Pancreas (tissue), 10 donors: Measurements from ENCODE around the gene ANKS1B. TPM values are rescaled to one million over a fixed set of nuclear protein-coding genes. Genes with fewer than 3 reads are reported as not detected.

Experiments
- ATAC-seq, 4 donors: fragments of 200-7000 bp; cut with Tn5 transposase; one replicate each; pipeline versions ENCODE4 v1.8.0 to v1.9.1; 2020; ENCODE audit warnings: mild to moderate bottlenecking in 4 of 4, moderate library complexity in 4 of 4
- DNase-seq, 6 donors: peaks; one replicate each; pipeline ENCODE4 v3.0.0-alpha.2; 2020
- FAIRE-seq: peaks from 2 replicates; lab custom pipeline; 2012; peaks lifted over from hg19 to GRCh38; lab: Jason Lieb, UNC
- H3K27ac ChIP-seq, 4 donors: fragments of 200-600 bp; sonication (generic); 1 replicate in 3 of 4; 2 replicates in 1 of 4; pipeline versions ENCODE4 v1.5.0 to v1.8.0; 2020
- H3K27me3 ChIP-seq, 4 donors: fragments of 200-600 bp; one replicate each; pipeline ENCODE4 v1.8.0; 2021
- H3K36me3 ChIP-seq, 3 donors: fragments of 200-600 bp; sonication (generic) in 1 of 3; one replicate each; pipeline versions ENCODE4 v1.5.0 to v1.8.0; 2020 to 2021
- H3K4me1 ChIP-seq, 3 donors: fragments of 200-600 bp; one replicate each; pipeline ENCODE4 v1.8.0; 2021
- H3K4me3 ChIP-seq, 4 donors: fragments of 200-600 bp; sonication (generic) in 2 of 4; one replicate each; pipeline versions ENCODE4 v1.5.0 to v1.8.0; 2020 to 2021
- H3K9me3 ChIP-seq, 4 donors: fragments of 200-600 bp; one replicate each; pipeline ENCODE4 v1.8.0; 2021
- CTCF ChIP-seq, 4 donors: fragments of 200-600 bp; sonication (generic) in 3 of 4; IDR thresholded peaks; one replicate each; pipeline versions ENCODE4 v1.5.0 to v1.8.0; 2021; ENCODE audit warnings: antibody characterized with exemption in 4 of 4
- WGBS, 2 donors: extraction: QIAGEN DNeasy Blood & Tissue Kit; methylation state at CpG; one replicate each; pipeline ENCODE4 v1.1.7; 2013; 5-methylcytosine and 5-hydroxymethylcytosine counted together
- intact Hi-C, 3 donors: fragments of 100-400 bp; cut with DNase I; formaldehyde crosslinking; loops; one replicate each; pipeline versions ENCODE4 v1.11.1 to v1.14.2; 2022
- polyA plus RNA-seq, 2 donors: library from polyadenylated mRNA; stranded (reverse); fragments of 200-250 nt; gene quantifications; one replicate each; pipeline ENCODE4 v1.2.3, GENCODE V29; 2013
- total RNA-seq, 6 donors: library from RNA; stranded (reverse); fragmentation: NEBNext Ultra II Directional in 4 of 6; extraction: Animal tissue kit (Norgen Biotek cat#: 25700) in 4 of 6; gene quantifications; one replicate each; pipeline versions ENCODE4 v1.2.1 to v1.2.4, GENCODE V29; 2021 to 2023
- donor health status: healthy with polysubstance abuse.
- donor health status: DM: no; HTN: no; CAD: no; lungs with moderate emphysema.
- donor health status: DM: no; HTN: no; CAD: no.
- donor health status: control.
- donor health status: control.
- donor health status: Bipolar disorder and iron deficiency.
- donor health status: DM: yes; HTN: yes; CAD: no.
- donor health status: DM: no; HTN: no; CAD: no.
- donor health status: DM: no; HTN: no; CAD: no.
- donor health status: DM: yes; HTN: yes; CAD: no.

Gene ANKS1B
- total and polyA plus RNA-seq, 8 donors: 0.49 to 3.2 (median 1.9) TPM

GRCh38 chr12:98814254-98814653, 1170.5 kb downstream of the ANKS1B start:
- no peak for FAIRE-seq

GRCh38 chr12:98812225-98812624, 1172.5 kb downstream of the ANKS1B start:
- DNase-seq (no peak), FAIRE-seq (no peak), ATAC-seq (no peak)
- no peak for TF ChIP-seq CTCF (IDR thresholded peaks at IDR 0.05)
- Histone ChIP-seq H3K4me3 (no peak overlapping the region), H3K9me3 (no peaks in the 10 kb centered on the region), H3K4me1 (peaks cover 0 to 7% (median 0%) of the 10 kb centered on the region in 3 donors), H3K27me3 (no peaks in the 10 kb centered on the region), H3K27ac (no peak overlapping the region), H3K36me3 (no peaks in the 10 kb centered on the region)
- intact Hi-C loops: no loop called here
- WGBS, 2 donors: 60 to 63% methylated on average over 7 of the region's 7 CpGs

More at GRCh38 chr12:98814254-98814653, 1170.5 kb downstream of the ANKS1B start:
- DNase-seq (peak in 1 of 6 donors; percentile 14), ATAC-seq (peak in 1 of 4 donors; percentile 67)
- H3K36me3 ChIP-seq: no peaks in the 10 kb centered on the region
- intact Hi-C loops: no loop called here
- H3K9me3 ChIP-seq: no peaks in the 10 kb centered on the region
- no peaks in the 10 kb centered on the region for H3K27me3 ChIP-seq
- no peak overlapping the region for H3K27ac ChIP-seq
- no peak overlapping the region for H3K4me3 ChIP-seq
- no peaks in the 10 kb centered on the region for H3K4me1 ChIP-seq
- no peak for TF ChIP-seq CTCF (IDR thresholded peaks at IDR 0.05)
- 30 to 33% methylated on average over 6 of the region's 6 CpGs for WGBS, 2 donors

GRCh38 chr12:98808243-98808875, 1176.4 kb downstream of the ANKS1B start:
- no peak overlapping the region for H3K4me3 ChIP-seq
- TF ChIP-seq CTCF (IDR thresholded peaks at IDR 0.05): no peak
- no peaks in the 10 kb centered on the region for H3K27me3 ChIP-seq
- ATAC-seq: no peak
- no peaks in the 10 kb centered on the region for H3K9me3 ChIP-seq
- H3K36me3 ChIP-seq: no peaks in the 10 kb centered on the region
- no peak for FAIRE-seq
- intact Hi-C loops: no loop called here
- no peak for DNase-seq
- peaks cover 0 to 7% (median 0%) of the 10 kb centered on the region in 3 donors for H3K4me1 ChIP-seq
- WGBS, 2 donors: 4 to 5% methylated on average over 6 of the region's 6 CpGs
- no peak overlapping the region for H3K27ac ChIP-seq

GRCh38 chr12:98807187-98807586, 1177.5 kb downstream of the ANKS1B start:
- Histone ChIP-seq H3K9me3 (no peaks in the 10 kb centered on the region), H3K4me1 (peaks cover 0 to 7% (median 0%) of the 10 kb centered on the region in 3 donors), H3K27ac (no peak overlapping the region), H3K4me3 (no peak overlapping the region), H3K27me3 (no peaks in the 10 kb centered on the region), H3K36me3 (no peaks in the 10 kb centered on the region)
- no peak for FAIRE-seq
- WGBS, 2 donors: 56 to 66% methylated on average over 2 of the region's 2 CpGs
- intact Hi-C loops: no loop called here
- no peak for TF ChIP-seq CTCF (IDR thresholded peaks at IDR 0.05)
- ATAC-seq: no peak
- no peak for DNase-seq

GRCh38 chr12:98803468-98804209, 1181.1 kb downstream of the ANKS1B start:
- no peaks in the 10 kb centered on the region for H3K9me3 ChIP-seq
- intact Hi-C loops: no loop called here
- peaks cover 0 to 7% (median 0%) of the 10 kb centered on the region in 3 donors for H3K4me1 ChIP-seq
- H3K4me3 ChIP-seq: no peak overlapping the region
- no peaks in the 10 kb centered on the region for H3K36me3 ChIP-seq
- no peak for ATAC-seq
- no peak for DNase-seq
- H3K27me3 ChIP-seq: no peaks in the 10 kb centered on the region
- 73 to 82% methylated on average over 6 of the region's 6 CpGs for WGBS, 2 donors
- no peak for FAIRE-seq
- TF ChIP-seq CTCF (IDR thresholded peaks at IDR 0.05): no peak
- no peak overlapping the region for H3K27ac ChIP-seq
